Fibroblast of lung (primary cell): ENCODE results near the gene KLHL18. TPM values are rescaled to one million over a fixed set of nuclear protein-coding genes. Genes with fewer than 3 reads are reported as not detected.
A peak's percentile ranks its signal among the peaks of the same experiment; 100 is the strongest.

Source experiments
- DNase-seq, 2 donors: peaks; one replicate each; pipeline versions ENCODE4 v3.0.0 to v3.0.0-alpha.2; 2010; ENCODE audit warnings: low read depth in 2 of 2
- H2AFZ ChIP-seq: 2 replicates; pipeline ENCODE4 v1.5.1; 2012; ENCODE audit warnings: low read length, control low read depth, inconsistent platforms
- H3K27ac ChIP-seq: 2 replicates; pipeline ENCODE4 v1.5.1; 2011; ENCODE audit warnings: low read length, control low read depth; ENCODE audit not compliant: insufficient read depth
- H3K27me3 ChIP-seq: 2 replicates; pipeline ENCODE4 v1.5.1; 2011; ENCODE audit warnings: mild to moderate bottlenecking, low read length; ENCODE audit not compliant: control insufficient read depth, insufficient read depth
- H3K36me3 ChIP-seq: 2 replicates; pipeline ENCODE4 v1.5.1; 2011; ENCODE audit warnings: low read length; ENCODE audit not compliant: control insufficient read depth, insufficient read depth
- H3K4me1 ChIP-seq: 2 replicates; pipeline ENCODE4 v1.5.1; 2011; ENCODE audit warnings: low read length; ENCODE audit not compliant: control insufficient read depth, insufficient read depth; ENCODE audit errors: extremely low read depth
- H3K4me2 ChIP-seq: 2 replicates; pipeline ENCODE4 v1.5.1; 2011; ENCODE audit warnings: low read length, control low read depth; ENCODE audit not compliant: insufficient read depth; ENCODE audit errors: extremely low read depth
- H3K4me3 ChIP-seq, 4 experiments: fragments of 200-600 bp in 1 of 4; sonication (generic) in 1 of 4; replicated peaks in 1 of 4; 2 replicates each; pipeline ENCODE4 v1.5.1; 2011 to 2016; ENCODE audit warnings: low read length in 4 of 4, low read depth in 3 of 4, mild to moderate bottlenecking in 3 of 4, control low read depth in 2 of 4, inconsistent platforms in 1 of 4, mixed read lengths in 1 of 4; ENCODE audit not compliant: insufficient read depth in 1 of 4; ENCODE audit errors: control extremely low read depth in 1 of 4
- H3K79me2 ChIP-seq: 2 replicates; pipeline ENCODE4 v1.5.1; 2012; ENCODE audit warnings: mild to moderate bottlenecking, low read length, inconsistent platforms; ENCODE audit not compliant: control insufficient read depth, insufficient read depth
- H3K9ac ChIP-seq: 2 replicates; pipeline ENCODE4 v1.5.1; 2011; ENCODE audit warnings: mild to moderate bottlenecking, low read length, control low read depth; ENCODE audit not compliant: insufficient read depth
- H3K9me3 ChIP-seq: 2 replicates; pipeline ENCODE4 v1.5.1; 2012; ENCODE audit warnings: low read depth, low read length; ENCODE audit not compliant: control insufficient read depth, insufficient read depth
- H4K20me1 ChIP-seq: 2 replicates; pipeline ENCODE4 v1.5.1; 2011; ENCODE audit warnings: low read length; ENCODE audit not compliant: control insufficient read depth, insufficient read depth; ENCODE audit errors: extremely low read depth
- CTCF ChIP-seq, 2 donors: IDR thresholded peaks in 1 of 2; conservative IDR thresholded peaks in 1 of 2; 1 replicate in 1 of 2; 2 replicates in 1 of 2; pipeline ENCODE4 v1.5.1; 2011 to 2012; ENCODE audit warnings: low read length in 2 of 2, control low read depth in 1 of 2, inconsistent platforms in 1 of 2, low read depth in 1 of 2, mild to moderate bottlenecking in 1 of 2
- EZH2 ChIP-seq: IDR thresholded peaks from 2 replicates; pipeline ENCODE4 v1.5.1; 2012; ENCODE audit warnings: low read length, control low read depth, mild to moderate bottlenecking; ENCODE audit errors: missing control alignments
- polyA plus RNA-seq, 2 donors: library from polyadenylated mRNA; depleted of rRNA in 1 of 2; stranded (reverse) in 1 of 2; unstranded in 1 of 2; fragments of >200 nt; gene quantifications; 2 replicates each; pipeline ENCODE4 v1.2.1, GENCODE V29; 2011 to 2012; ENCODE audit warnings: missing spikeins in 1 of 2
- total RNA-seq: library from RNA; depleted of rRNA; stranded (reverse); fragments of >200 nt; gene quantifications from 2 replicates; pipeline ENCODE4 v1.2.1, GENCODE V29; 2014

KLHL18 gene
- total and polyA plus RNA-seq, 2 donors (not counting 1 experiment from before 2014, with no cell fraction given) = 20.1 to 27.8 TPM

- Histone ChIP-seq H3K27ac (no peak overlapping the region), H3K4me3 (no peak overlapping the region), H3K36me3 (peaks cover 2% of the 10 kb centered on the region)
Observed at GRCh38 chr3:47384425-47384824, 101.7 kb downstream of the KLHL18 start.

GRCh38 chr3:47385007-47385406 lies 102.3 kb downstream of the KLHL18 start:
- peak in 1 of 2 donors; percentile 86 for DNase-seq
- H4K20me1 ChIP-seq = no peaks in the 10 kb centered on the region

More at GRCh38 chr3:47384425-47384824, 101.7 kb downstream of the KLHL18 start:
- no peaks in the 10 kb centered on the region for H3K9me3 ChIP-seq
- TF ChIP-seq EZH2 = no peak
- no peak for TF ChIP-seq CTCF (conservative IDR thresholded peaks at IDR 0.05 in 1 of 2, IDR thresholded peaks at IDR 0.05 in 1 of 2; ENCODE audit: low read depth in 1 of 2, low read length in 2 of 2)
- H3K79me2 ChIP-seq = peaks cover 78% of the 10 kb centered on the region
- no peak overlapping the region for H3K4me2 ChIP-seq
- no peak overlapping the region for H3K9ac ChIP-seq
- no peak for DNase-seq
- no peaks in the 10 kb centered on the region for H3K27me3 ChIP-seq
- peaks cover 3% of the 10 kb centered on the region for H3K4me1 ChIP-seq
- H2AFZ ChIP-seq = no peak overlapping the region
- no peaks in the 10 kb centered on the region for H4K20me1 ChIP-seq

GRCh38 chr3:47385796-47386195 lies 103.1 kb downstream of the KLHL18 start:
- no peaks in the 10 kb centered on the region for H3K4me1 ChIP-seq
- TF ChIP-seq EZH2 = no peak
- no peak for TF ChIP-seq CTCF (conservative IDR thresholded peaks at IDR 0.05 in 1 of 2, IDR thresholded peaks at IDR 0.05 in 1 of 2; ENCODE audit: low read depth in 1 of 2, low read length in 2 of 2)
- no peaks in the 10 kb centered on the region for H4K20me1 ChIP-seq

More at GRCh38 chr3:47385007-47385406, 102.3 kb downstream of the KLHL18 start:
- Histone ChIP-seq H3K4me1 (no peaks in the 10 kb centered on the region), H3K4me2 (no peak overlapping the region), H3K4me3 (no peak overlapping the region), H3K36me3 (peaks cover 2% of the 10 kb centered on the region), H3K9ac (no peak overlapping the region), H3K27ac (no peak overlapping the region), H3K79me2 (peaks cover 72% of the 10 kb centered on the region), H2AFZ (no peak overlapping the region), H3K27me3 (no peaks in the 10 kb centered on the region), H3K9me3 (no peaks in the 10 kb centered on the region)
- TF ChIP-seq CTCF (conservative IDR thresholded peaks at IDR 0.05 in 1 of 2, IDR thresholded peaks at IDR 0.05 in 1 of 2; ENCODE audit: low read depth in 1 of 2, low read length in 2 of 2) (no peak), EZH2 (no peak)

More at GRCh38 chr3:47385796-47386195, 103.1 kb downstream of the KLHL18 start:
- Histone ChIP-seq H3K36me3 (peaks cover 2% of the 10 kb centered on the region), H2AFZ (no peak overlapping the region), H3K79me2 (peaks cover 74% of the 10 kb centered on the region), H3K27me3 (no peaks in the 10 kb centered on the region), H3K9ac (no peak overlapping the region), H3K4me3 (no peak overlapping the region), H3K9me3 (no peaks in the 10 kb centered on the region), H3K4me2 (no peak overlapping the region), H3K27ac (peak overlapping the region; percentile 30)
- DNase-seq = no peak
